ENCODE data around the gene MBD5.

Gene MBD5

GRCh38 chr2:148124271-148124670, 103.4 kb downstream of the MBD5 start:
- DNase-seq: no peak

GRCh38 chr2:148130581-148130980, 109.7 kb downstream of the MBD5 start:
- DNase-seq: no peak

- no peak for DNase-seq
These were observed 111.5 kb downstream of the MBD5 start for GRCh38 chr2:148132412-148132811.

DNA sequence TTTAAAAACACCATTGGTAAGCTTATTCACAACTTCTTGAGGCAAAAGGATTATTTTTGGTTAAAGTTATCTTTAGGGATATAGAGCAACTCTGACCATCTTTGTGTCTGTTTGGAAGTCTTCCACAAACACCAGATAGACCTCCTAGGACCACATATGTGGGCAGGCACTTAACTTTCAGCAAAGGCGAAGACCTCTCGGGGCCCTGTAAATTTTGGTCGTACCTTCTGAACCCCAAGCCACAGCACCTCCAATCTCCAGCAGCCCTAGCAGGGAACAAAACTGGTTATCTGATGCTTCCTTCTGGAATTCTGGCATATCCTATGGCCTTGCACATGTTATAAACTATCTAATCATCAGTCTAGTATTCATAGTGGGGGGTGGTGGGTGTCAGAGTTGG, 114.8 kb downstream of the MBD5 start:
- DNase-seq: no peak

- DNase-seq: no peak
These were observed 115.5 kb downstream of the MBD5 start for GRCh38 chr2:148136441-148136840.

GRCh38 chr2:148161909-148162435, 141.1 kb downstream of the MBD5 start:
- DNase-seq: no peak

DNA sequence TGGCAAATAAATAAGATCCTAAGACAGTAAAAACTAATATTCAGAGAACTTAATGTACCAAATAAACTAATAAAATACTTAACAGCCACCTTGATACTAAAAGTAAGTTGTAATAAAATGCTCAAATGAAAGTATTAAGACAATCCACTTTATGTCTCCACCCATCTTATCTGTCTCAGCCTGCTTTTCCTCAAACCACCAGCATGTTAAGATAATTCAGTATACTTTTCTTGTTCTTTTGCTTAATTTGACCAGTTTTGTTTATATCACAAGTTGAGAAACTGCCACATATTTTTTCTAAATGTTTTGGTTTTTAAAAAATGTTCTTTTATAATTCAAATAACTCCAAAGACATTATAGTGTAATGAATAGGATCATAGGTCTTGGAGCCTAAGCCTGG, 142.0 kb downstream of the MBD5 start:
- no peak for DNase-seq

DNA sequence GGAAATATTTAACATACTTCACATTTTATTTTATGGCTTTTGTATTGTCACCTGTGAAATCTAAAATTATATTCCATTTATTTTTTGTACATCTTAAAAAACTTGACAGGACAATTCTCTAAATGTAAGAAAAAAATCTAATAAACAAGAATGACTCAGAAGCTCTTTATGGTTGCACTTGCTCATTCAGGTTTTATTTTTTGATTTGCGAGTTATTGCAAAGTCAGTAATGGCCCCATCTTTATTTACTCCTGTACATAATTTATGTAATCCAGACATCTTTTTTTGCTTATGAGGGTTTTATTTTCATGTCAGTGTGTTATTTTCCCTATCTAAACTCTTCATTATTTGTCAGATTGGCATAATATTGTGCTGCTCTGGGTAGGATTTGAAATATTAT, 145.1 kb downstream of the MBD5 start:
- DNase-seq: no peak

GRCh38 chr2:148167241-148167766, 146.4 kb downstream of the MBD5 start:
- no peak for DNase-seq

- no peak for DNase-seq
These were observed 147.0 kb downstream of the MBD5 start for GRCh38 chr2:148167855-148168254.

GRCh38 chr2:148172131-148172753, 151.4 kb downstream of the MBD5 start:
- no peak for DNase-seq

- no peak for DNase-seq
These were observed 152.3 kb downstream of the MBD5 start for GRCh38 chr2:148173168-148173567.

DNA sequence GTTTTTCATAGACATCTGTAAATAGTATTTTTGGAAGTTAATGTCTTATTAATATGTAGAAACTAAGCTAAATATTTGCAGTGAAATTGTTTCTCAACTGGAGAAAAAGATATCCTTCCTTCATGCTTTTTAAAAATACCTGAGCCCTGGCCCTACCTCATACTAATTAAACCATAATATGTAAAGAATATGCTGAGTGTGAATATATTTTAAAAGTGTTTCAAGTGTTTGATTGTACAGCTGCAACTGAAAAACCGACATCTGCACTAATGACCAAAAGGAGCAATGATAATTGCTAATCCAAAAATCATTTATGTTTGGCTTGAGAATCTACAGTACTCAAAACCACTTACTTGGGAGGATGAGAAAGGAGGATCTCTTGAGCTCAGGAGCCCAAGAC, 156.7 kb downstream of the MBD5 start:
- no peak for DNase-seq

DNA sequence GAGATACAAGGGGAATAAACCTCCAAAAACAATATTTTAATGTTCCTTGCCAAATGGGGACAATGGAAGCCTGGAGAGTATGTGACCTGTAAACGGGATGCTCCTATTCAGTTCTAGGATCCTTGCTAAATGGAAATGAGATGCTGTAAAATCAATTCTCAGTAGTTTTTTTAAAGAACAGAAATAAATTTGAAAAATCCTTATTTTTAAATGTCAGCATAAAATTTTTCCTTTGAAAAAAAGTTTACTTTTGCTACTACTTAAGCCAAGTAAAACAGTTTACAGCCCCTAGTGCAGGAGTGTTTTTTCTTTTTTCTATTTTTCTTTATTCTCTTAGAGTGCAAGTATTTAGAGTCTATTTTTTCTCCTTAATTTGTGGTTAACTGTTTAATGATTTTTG, 158.8 kb downstream of the MBD5 start:
- DNase-seq: no peak

DNA sequence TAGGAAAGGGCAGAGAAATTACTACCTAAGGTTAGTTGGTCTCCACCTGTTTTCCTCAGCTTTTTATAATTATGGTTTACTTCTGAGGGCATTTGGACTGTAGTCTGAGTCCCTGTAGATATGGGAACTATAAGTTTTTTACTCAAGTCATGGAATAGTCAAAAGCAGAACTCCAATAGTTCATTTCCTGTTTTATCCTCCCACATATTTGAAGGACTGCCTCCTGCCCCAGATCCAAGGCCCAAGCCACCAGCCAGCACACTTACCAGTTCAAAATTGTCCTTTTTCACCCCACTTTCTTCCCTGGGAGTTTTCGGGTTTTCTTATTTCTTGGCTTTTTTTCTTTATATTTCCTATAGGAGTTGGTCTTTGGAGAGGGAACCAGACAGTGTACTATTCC, 164.1 kb downstream of the MBD5 start:
- no peak for DNase-seq

GRCh38 chr2:148194882-148195281, 174.0 kb downstream of the MBD5 start:
- no peak for DNase-seq

DNA sequence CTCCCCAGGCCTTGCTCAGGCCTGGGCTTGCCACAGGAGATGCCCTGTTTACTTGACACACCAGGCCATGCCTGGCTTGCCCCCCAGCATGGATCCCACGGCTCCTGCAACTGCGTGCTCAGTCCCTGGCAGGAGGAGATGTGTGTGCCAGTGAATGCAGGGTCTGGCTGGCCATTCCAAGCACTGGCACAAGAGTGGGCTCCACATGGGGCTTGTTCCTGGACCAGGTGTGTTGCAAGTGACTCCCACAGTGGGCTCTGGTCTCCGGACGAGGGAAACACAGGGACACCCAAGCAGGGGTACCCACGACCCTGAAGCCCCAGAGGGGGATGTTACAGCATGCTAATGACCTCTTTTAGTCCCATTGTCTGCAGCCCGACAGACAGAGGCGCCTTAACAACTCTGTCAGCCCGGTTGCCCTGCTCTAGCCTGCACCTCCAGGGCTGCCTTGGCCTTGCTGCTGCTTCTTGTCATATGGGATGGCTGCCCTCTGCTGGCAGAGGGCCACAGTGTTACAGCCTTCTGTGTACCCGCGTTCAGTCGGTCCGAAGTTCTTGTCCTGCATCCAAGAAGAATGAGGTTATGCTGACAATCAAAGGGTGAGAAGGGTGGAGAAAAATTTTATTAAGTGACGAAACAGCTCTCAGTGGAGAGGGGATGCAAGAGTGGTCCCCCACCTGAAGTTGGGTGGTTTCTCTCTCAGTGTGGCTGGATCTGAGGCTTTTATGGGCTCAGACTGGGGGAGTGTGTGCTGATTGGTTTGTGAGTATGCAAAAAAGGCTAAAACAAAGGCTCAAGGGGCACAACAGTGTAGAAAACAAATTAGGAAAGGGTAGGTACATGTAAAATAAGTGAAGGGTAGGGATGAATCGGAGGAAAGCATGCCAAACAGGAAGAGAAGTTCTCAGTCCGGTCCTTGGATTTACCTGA, 180.4 kb downstream of the MBD5 start:
- DNase-seq: no peak

DNA sequence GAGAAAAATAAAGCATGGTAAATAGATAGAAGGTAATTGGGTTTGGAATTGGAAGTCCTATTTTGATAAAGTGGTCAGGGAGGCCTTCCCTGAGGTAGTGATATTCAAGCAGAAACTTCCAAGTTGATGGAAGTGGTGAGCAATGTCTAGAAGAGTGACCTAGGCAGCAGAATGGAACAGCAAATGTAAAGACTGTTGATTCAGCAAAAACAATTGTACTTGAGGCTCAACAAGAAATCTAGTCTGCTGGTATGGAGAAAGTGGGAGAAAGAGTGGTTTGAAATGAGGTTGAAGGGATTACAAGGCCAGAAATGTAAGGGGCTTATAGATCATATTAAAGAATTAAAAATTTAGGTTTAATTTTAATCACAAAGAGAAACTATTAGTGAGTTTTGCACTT, 181.3 kb downstream of the MBD5 start:
- no peak for DNase-seq

DNA sequence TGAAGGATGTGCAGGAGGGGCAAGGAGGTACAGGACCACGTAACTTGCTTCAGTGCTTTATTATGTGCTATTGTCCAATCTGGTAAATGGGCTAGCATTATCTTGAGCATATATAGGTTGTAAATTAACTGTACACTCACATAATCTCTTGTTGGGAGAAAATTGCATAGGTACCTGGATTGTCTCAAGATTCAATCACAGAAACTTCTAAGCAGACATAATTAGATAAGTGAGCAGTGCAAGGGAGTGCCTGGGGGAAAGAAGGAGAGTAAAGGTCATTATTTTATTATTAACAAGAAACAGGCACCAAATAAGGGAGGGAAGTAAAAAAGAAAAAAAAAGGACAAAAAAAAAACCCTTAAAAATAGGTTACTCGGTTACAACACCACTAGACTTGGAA, 186.2 kb downstream of the MBD5 start:
- DNase-seq: no peak

DNA sequence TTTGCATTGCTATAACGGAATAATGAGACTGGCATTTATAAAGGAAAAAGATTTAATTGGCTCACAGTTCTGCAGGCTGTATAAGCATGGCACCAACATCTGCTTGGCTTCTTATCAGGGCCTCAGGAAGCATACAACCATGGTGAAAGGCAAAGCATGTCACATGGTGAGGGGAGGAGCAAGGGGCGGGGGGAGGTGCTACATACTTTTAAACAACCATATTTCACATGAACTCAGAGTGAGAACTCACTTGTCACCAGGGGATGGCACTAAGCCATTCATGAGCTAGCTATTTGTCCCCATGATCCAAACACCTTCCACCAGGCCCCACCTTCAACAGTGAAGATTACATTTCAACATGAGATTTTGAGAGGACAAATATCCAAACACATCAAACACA, 188.7 kb downstream of the MBD5 start:
- no peak for DNase-seq

- DNase-seq: no peak
These were observed 197.6 kb downstream of the MBD5 start for GRCh38 chr2:148218326-148219075.

DNA sequence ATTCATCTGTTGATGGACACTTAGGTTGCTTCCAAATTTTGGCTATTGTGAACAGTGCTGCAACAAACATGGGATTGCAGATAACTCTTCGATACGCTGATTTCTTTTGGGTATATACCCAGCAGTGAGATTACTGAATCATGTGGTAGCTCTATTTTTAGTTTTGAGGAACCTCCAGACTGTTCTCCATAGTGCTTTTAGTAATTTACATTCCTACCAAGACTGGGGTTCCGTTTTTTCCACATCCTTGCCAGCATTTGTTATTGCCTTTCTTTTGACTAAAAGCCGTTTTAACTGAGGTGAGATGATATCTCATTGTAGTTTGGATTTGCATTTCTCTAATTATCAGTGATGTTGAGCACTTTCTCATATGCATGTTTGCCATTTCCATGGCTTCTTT, 200.3 kb downstream of the MBD5 start:
- no peak for DNase-seq

DNA sequence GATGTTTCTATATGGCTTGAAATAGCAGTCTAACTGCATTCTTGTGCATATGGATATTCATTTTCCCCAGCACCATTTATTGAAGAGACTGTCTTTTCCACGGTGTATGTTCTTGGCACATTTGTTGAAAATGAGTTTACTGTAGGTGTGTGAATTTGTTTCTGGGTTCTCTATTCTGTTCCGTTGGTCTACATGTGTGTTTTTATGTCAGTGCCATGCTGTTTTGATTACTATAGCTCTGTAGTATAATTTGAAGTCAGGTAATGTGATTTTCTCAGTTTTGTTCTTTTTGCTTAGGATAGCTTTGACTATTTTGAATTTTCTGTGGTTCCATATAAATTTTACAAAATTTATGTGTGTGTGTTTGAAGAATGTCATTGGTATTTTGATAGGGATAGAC, 201.0 kb downstream of the MBD5 start:
- DNase-seq: no peak
